GM19328 (cell line): ENCODE measurements around the gene FEM1A.
"Not testable (repeated sequence)": the region's sequence is repeated elsewhere in the genome, so short reads cannot be mapped to it uniquely, and the experiment has no call there.

Experiments used
- ATAC-seq: cut with Tn5 transposase; IDR thresholded peaks from one replicate; pipeline ENCODE4 v1.9.1; 2021; ENCODE audit warnings: mild to moderate bottlenecking, moderate library complexity; ENCODE audit not compliant: unreplicated experiment

The FEM1A gene

DNA sequence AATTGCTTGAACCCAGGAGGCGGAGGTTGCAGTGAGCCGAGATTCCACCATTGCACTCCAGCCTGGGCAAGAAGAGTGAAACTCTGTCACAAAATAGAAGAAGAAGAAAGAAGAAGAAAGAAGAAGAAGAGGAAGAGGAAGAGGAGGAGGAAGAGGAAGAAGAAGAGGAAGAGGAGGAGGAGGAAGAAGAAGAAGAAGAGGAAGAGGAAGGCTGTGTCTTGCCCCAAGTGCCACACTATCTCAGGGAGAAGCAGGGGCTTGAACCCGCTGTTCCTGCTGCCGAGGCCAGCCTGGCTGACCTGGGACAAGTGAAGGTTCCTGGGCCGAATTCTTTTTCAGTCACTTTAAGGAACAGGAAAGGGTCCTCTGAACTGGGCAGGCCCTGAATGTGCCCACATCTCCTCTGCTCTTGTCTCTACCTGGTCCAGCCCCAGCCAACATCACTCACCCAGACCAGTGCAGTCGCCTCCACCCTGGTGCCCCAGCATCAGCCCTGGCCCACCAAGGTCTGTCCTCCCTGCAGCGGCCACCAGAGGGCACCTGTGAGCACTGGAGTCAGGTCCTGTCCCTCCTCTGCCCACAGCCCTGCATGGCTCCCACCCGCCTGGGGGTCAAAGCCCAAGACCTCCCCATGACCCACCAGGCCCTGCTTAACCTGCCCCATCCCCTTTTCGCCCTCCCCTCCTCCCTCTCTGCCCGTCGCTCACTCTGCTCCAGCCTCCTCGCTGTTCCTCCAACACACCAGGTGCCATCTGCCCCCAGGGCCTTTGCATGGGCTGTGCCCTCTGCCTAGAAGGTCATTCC is 20.0 kb downstream of the FEM1A start:
- no peak for ATAC-seq

GRCh38 chr19:4814625-4815425 is 23.3 kb downstream of the FEM1A start:
- ATAC-seq: no peak

- peak; percentile 51 for ATAC-seq
Observed at GRCh38 chr19:4815426-4816201, 24.1 kb downstream of the FEM1A start.

GRCh38 chr19:4816202-4816949 is 24.8 kb downstream of the FEM1A start:
- no peak for ATAC-seq

GRCh38 chr19:4816950-4817278 is 25.4 kb downstream of the FEM1A start:
- no peak for ATAC-seq

DNA sequence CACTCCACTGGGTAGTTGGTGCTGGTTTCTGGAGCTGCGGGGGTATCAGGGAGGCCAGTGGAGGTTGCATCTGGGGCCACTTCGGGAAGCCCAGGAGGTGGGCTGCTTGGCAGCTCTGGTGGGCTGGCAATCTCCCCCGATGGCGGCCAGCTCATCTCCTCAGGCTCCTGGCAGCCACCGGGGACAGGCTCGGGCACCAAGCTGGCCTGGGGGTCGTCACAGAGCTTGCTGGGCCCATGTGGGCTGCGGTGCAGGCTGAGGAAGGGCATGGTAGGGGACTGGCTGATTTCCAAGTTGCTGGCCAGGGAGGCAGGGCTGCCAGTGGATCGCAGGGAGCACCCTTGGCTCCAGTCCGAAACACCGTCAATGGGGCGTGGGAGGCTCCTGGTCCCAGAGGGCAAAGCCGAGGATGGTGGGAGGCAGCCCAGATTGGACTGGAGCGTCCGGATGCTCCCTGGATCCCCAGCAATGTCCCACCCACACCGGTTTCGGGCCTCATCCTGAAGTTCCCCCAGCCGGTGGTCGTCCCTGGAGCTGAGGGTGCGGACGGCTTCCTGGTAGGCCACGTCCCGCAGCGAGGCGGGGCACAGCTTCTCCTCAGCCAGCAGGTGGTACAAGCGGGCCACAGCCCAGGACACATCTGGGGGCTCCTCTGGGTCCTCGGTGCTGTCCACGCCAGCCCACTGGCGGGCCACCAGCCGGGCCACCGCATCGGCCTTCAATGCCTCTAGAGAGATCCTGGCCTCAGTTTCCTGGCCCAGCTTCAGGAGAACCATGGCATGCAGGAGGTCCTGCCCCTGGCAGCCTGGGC is 26.1 kb downstream of the FEM1A start:
- ATAC-seq: no peak

GRCh38 chr19:4821265-4821664 is 29.7 kb downstream of the FEM1A start:
- no peak for ATAC-seq

DNA sequence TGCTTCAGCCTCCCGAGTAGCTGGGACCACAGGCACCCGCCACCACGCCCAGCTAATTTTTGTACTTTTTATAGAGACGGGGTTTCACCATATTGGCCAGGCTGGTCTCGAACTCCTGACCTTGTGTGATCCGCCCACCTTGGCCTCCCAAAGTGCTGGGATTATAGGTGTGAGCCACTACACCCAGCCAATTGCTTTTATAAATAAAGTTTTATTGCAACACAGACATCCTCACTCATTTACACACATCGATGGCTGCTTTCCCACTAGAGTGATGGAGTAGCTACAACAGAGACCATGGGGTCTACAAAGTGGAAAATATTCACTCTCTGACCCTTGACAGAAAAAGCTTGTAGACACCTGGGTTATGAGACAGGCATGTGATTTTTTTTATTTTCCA is 30.8 kb downstream of the FEM1A start:
- ATAC-seq: not testable (repeated sequence)

DNA sequence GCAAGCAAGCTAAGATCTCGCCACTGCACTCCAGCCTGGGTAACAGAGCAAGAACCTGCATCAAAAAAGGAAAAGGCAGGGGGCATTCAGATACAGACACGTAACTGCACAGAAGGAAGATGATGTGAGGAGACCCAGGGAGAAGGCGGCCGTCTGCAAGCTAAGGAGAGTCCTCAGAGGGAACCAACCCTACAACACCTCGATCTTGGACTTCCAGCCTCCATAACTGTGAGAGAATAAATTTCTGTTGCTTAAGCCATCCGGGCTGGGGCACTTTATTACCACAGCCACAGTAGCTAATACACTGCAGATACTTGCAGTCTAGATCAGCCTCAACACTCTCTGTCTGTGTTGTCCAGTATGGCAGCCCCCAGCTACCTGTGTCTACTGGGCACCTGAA is 32.0 kb downstream of the FEM1A start:
- ATAC-seq: no peak

DNA sequence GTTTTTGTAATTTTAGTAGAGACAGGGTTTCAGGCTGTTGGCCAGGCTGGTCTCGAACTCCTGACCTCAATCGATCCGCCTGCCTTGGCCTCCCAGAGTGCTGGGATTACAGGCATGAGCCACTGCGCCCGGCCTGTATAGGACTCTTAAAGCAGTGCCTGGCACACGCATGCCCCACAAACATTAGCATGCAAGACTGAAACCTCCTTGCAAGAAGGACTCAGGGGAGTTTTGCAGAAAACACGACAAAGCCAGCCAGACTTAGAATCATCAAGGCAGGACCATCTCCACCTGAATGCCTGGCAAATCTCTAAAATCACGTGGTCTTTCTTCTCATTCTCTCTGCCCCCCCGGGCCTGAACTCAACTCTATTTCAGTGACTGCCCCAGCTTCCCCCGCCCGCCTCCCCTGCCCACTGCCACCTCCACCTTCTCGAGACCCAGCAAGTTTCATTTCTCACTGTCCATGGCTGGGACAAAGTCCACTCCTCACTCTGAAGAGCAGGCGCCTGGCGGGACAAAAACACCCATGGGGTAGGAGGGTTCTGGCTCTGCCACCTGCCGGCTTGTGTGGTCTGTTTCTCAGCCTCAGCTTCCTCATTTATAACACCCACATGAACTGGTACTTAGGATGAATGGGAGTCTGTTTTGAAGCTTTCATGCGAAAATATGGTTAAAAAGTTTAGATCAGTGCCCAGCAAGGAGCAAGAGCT is 37.6 kb downstream of the FEM1A start:
- ATAC-seq: no peak

GRCh38 chr19:4830332-4830731 is 38.8 kb downstream of the FEM1A start:
- ATAC-seq: no peak

- ATAC-seq: no peak
Observed at GRCh38 chr19:4830768-4831265, 39.3 kb downstream of the FEM1A start.

GRCh38 chr19:4831304-4831978 is 39.9 kb downstream of the FEM1A start, which contains the start of gene TICAM1:
TICAM1 (minus strand) TSS chr19:4831712; CDS start chr19:4818377, 13,335 bp downstream.
- ATAC-seq: peak; percentile 66

DNA sequence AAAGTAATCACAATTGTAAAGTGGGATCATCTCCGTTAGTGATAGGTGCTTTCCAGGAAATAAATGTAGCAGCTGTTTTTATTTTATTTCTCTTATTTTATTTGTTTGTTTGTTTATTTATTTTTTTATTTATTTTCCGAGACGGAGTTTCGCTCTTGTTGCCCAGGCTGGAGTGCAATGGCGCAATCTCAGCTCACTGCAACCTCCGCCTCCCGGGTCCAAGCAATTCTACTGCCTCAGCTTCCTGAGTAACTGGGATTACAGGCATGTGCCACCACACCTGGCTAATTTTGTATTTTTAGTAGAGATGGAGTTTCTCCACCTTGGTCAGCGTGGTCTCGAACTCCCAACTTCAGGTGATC is 40.4 kb downstream of the FEM1A start:
- not testable (repeated sequence) for ATAC-seq

DNA sequence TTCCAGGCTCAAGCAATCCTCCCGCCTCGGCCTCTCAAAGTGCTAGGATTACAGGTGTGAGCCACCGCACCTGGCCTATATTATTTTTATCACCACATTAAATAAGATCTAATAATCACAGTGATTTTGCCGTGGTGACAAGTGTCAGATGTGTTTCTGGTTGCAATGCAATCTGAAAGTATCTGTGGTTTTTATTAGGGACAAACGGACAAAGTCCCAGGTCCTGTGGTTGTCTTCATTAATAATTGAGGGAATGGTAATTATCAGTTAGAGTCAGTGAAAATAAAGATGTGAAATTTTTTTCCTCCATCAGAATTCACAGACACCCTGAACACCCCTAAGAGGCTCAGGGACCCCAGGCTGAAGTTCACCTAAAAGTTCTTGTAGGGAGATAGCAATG is 41.2 kb downstream of the FEM1A start:
- no peak for ATAC-seq

DNA sequence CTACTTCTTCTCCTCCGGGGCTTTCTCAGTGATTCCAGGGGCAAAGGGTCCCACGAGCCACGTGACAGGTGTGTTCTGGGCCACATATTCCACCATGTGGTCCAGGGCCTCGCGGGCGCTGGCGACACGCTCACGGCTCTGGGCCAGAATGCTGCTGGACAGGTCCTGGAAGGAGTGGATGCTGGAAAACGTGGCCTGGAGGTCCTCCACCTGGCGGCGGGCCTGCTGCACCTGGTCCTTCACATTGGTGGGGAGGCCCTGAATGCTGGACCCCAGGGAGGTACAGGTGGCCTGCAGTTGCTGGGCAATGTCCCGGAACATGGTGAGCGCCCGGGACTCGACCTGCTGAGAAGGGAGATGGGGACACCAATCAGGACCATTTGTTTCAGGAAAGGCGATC is 47.7 kb downstream of the FEM1A start:
- ATAC-seq: no peak

GRCh38 chr19:4843647-4843965 is 52.1 kb downstream of the FEM1A start:
- no peak for ATAC-seq

DNA sequence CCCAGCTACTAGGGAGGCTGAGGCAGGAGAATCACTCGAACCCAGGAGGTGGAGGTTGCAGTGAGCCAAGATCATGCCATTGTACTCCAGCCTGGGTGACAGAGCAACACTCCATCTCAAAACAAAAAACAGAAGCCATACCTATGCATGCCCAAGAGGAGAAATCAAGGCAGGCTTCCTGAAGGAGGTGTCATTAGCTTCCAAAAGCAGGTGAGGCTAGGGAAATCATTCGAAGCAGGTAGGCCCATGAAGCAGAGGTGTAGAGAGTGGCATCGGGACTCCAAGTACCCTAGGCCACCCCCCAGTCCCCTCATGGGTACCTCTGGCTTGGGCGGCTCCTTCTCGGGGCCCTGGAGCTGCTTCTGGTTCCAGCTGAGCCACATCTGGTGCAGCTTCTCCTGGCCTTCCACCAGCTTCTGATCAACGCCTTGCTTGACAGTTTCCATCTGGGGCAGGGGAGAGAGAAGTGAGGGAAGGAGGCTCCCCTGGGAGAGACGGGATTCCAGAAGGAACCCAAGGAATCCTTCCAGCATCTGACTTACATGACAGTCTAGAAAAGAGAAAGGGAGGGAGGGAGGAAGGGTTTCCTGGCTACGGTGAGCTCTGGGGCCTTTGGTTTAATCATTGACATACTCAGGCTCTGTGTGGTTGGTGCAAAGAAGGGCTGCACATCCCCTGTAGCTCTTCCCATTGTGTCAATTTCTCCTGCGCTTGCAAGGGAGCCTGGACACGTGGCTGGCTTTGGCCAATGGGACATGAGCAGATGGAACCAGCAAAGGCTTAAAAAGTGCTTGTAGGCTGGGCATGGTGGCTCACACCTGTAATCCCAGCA is 53.0 kb downstream of the FEM1A start:
- no peak for ATAC-seq
